T-cell (primary cell): ENCODE measurements around the gene SOCS2. TPM values are rescaled to one million over a fixed set of nuclear protein-coding genes. Genes with fewer than 3 reads are reported as not detected.

Experiments used
- ATAC-seq, 4 experiments: fragments of 200-7000 bp in 3 of 4; fragments of 150-1000 bp in 1 of 4; cut with Tn5 transposase; replicated peaks in 1 of 4; 1 replicate in 3 of 4; 2 replicates in 1 of 4; pipeline ENCODE4 v1.10.0; 2021; ENCODE audit warnings: moderate library complexity in 3 of 4, mild to moderate bottlenecking in 2 of 4, moderate number of reproducible peaks in 1 of 4
- CTCF ChIA-PET, 2 donors: fragments of 300-600 bp; sonication (Branson Sonifier 250); formaldehyde crosslinking; loops; one replicate each; lab custom pipeline; 2022; ENCODE audit warnings: antibody characterized with exemption in 2 of 2; lab: Charles Lee
- POLR2A ChIA-PET, 2 donors: fragments of 300-600 bp; sonication (Branson Sonifier 250); formaldehyde crosslinking; loops; one replicate each; lab custom pipeline; 2022; ENCODE audit warnings: antibody characterized with exemption in 2 of 2; lab: Charles Lee
- DNase-seq, 35 experiments: peaks; one replicate each; pipeline versions ENCODE4 v3.0.0 to v3.0.0-alpha.2; 2013 to 2023
- H3K27ac ChIP-seq: one replicate; pipeline ENCODE4 v1.5.1; 2013; ENCODE audit warnings: low read length
- H3K27me3 ChIP-seq, 2 experiments: replicated peaks in 1 of 2; 1 replicate in 1 of 2; 2 replicates in 1 of 2; pipeline versions ENCODE4 v1.6.1 to v1.7.0; 2013; ENCODE audit warnings: low read length in 1 of 2, mixed read lengths in 1 of 2; ENCODE audit not compliant: control insufficient read depth in 2 of 2, insufficient read depth in 2 of 2; ENCODE audit errors: extremely low read depth in 1 of 2
- H3K36me3 ChIP-seq, 2 donors: 1 replicate in 1 of 2; 2 replicates in 1 of 2; pipeline versions ENCODE4 v1.6.1 to v1.7.0; 2013; ENCODE audit warnings: low read length in 1 of 2; ENCODE audit not compliant: control insufficient read depth in 2 of 2, insufficient read depth in 1 of 2; ENCODE audit errors: extremely low read depth in 1 of 2
- H3K4me1 ChIP-seq, 2 experiments: 1 replicate in 1 of 2; 2 replicates in 1 of 2; pipeline versions ENCODE4 v1.6.1 to v1.7.0; 2013; ENCODE audit warnings: low read length in 2 of 2, mixed read lengths in 1 of 2; ENCODE audit not compliant: insufficient read depth in 2 of 2, control insufficient read depth in 1 of 2; ENCODE audit errors: extremely low read depth in 1 of 2
- H3K4me3 ChIP-seq, 2 donors: 1 replicate in 1 of 2; 2 replicates in 1 of 2; pipeline versions ENCODE4 v1.5.1 to v1.7.0; 2013; ENCODE audit warnings: mild to moderate bottlenecking in 2 of 2, low read length in 1 of 2, moderate library complexity in 1 of 2; ENCODE audit not compliant: control insufficient read depth in 1 of 2; ENCODE audit errors: extremely low read depth in 1 of 2
- H3K9me3 ChIP-seq: 2 replicates; pipeline ENCODE4 v1.7.0; 2013
- H3K27ac Mint-ChIP-seq, 2 donors: one replicate each; pipeline ENCODE4 v1.8.0; 2020 to 2021; ENCODE audit warnings: mild to moderate bottlenecking in 2 of 2, mixed read lengths in 2 of 2
- H3K27me3 Mint-ChIP-seq, 2 donors: one replicate each; pipeline ENCODE4 v1.8.0; 2021 to 2022; ENCODE audit warnings: mixed read lengths in 2 of 2
- H3K36me3 Mint-ChIP-seq: one replicate; pipeline ENCODE4 v1.8.0; 2021; ENCODE audit warnings: mixed read lengths
- H3K4me1 Mint-ChIP-seq, 3 donors: one replicate each; pipeline ENCODE4 v1.8.0; 2020 to 2022; ENCODE audit warnings: mixed read lengths in 3 of 3, mild to moderate bottlenecking in 1 of 3
- H3K4me3 Mint-ChIP-seq, 3 donors: one replicate each; pipeline ENCODE4 v1.8.0; 2020 to 2022; ENCODE audit warnings: mild to moderate bottlenecking in 3 of 3, mixed read lengths in 3 of 3, moderate library complexity in 3 of 3
- H3K9me3 Mint-ChIP-seq, 3 donors: one replicate each; pipeline ENCODE4 v1.8.0; 2020 to 2022; ENCODE audit warnings: mixed read lengths in 3 of 3
- WGBS: methylation state at CpG from one replicate; pipeline ENCODE4 v1.1.5; 2013; ENCODE audit warnings: missing lambda C conversion rate; ENCODE audit not compliant: insufficient coverage; 5-methylcytosine and 5-hydroxymethylcytosine counted together
- total RNA-seq, 35 experiments: library from RNA in 6 of 35; stranded (reverse) in 6 of 35; fragments of 120-200 nt in 1 of 35; gene quantifications; one replicate each; pipeline versions ENCODE4 v1.2.1 to v1.2.4 and lab custom pipeline; 2013 to 2026

The SOCS2 gene
- total RNA-seq, 5 donors from 2014 or later (not counting 1 experiment from before 2014, with no cell fraction given) = 20.3 to 37.6 (median 29.5) TPM

- POLR2A ChIA-PET = no interaction called here
- Mint-ChIP-seq H3K4me3 (no peak overlapping the region), H3K4me1 (no peaks in the 10 kb centered on the region), H3K36me3 (no peaks in the 10 kb centered on the region), H3K27me3 (peaks cover 10 to 15% of the 10 kb centered on the region in 2 donors), H3K9me3 (no peaks in the 10 kb centered on the region), H3K27ac (no peak overlapping the region)
- no peak for DNase-seq
- Histone ChIP-seq H3K4me1 (no peaks in the 10 kb centered on the region), H3K36me3 (no peaks in the 10 kb centered on the region), H3K4me3 (no peak overlapping the region), H3K27ac (no peak overlapping the region), H3K27me3 (peaks cover 0 to 12% of the 10 kb centered on the region in 2 experiments), H3K9me3 (no peaks in the 10 kb centered on the region)
- no peak for ATAC-seq
- no CpG with 5 or more reads among the region's 2 CpGs for WGBS
- CTCF ChIA-PET = interaction anchor here in 1 of 2 donors (0.6 kb wide), 1 partner anchor 88 kb away, joined by 14 read pairs; no protein-coding TSS in a partner anchor
Observed at GRCh38 chr12:93601591-93601990, 29.1 kb downstream of the SOCS2 start.

GRCh38 chr12:93602897-93603668 lies 30.6 kb downstream of the SOCS2 start:
- H3K4me1 ChIP-seq = no peaks in the 10 kb centered on the region
- H3K4me3 Mint-ChIP-seq = no peak overlapping the region
- no peaks in the 10 kb centered on the region for H3K36me3 ChIP-seq
- no peak overlapping the region for H3K27ac Mint-ChIP-seq
- 83% methylated on average over 1 of the region's 8 CpGs for WGBS
- DNase-seq = no peak
- H3K27me3 Mint-ChIP-seq = peaks cover 6 to 10% of the 10 kb centered on the region in 2 donors
- ChIA-PET CTCF (no interaction called here), POLR2A (no interaction called here)
- no peak overlapping the region for H3K27ac ChIP-seq
- no peaks in the 10 kb centered on the region for H3K4me1 Mint-ChIP-seq
- no peaks in the 10 kb centered on the region for H3K36me3 Mint-ChIP-seq
- peaks cover 0 to 11% of the 10 kb centered on the region in 2 experiments for H3K27me3 ChIP-seq
- no peaks in the 10 kb centered on the region for H3K9me3 Mint-ChIP-seq
- no peak for ATAC-seq
- no peaks in the 10 kb centered on the region for H3K9me3 ChIP-seq
- H3K4me3 ChIP-seq = no peak overlapping the region

DNA sequence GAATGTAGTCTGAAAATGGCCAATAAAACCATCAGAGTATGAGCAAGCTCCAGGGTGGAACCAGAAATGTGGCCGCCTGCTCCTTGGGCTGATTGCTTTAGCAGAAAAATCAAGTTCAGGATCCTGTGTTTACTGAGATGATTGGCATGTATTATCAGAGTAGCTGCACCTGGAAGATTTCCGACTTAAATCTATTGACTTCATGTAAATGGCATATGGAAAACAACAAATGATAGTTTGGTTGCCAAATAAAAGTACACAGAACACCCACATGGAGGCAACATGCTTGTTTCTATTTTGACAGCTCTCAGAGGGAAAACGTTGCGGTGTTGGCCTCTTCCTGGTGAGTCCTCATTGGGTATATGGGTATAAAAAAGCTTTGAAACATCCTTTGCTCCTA lies 31.3 kb downstream of the SOCS2 start:
- H3K36me3 ChIP-seq = no peaks in the 10 kb centered on the region
- H3K4me1 ChIP-seq = no peaks in the 10 kb centered on the region
- no peak for DNase-seq
- Mint-ChIP-seq H3K36me3 (no peaks in the 10 kb centered on the region), H3K4me3 (no peak overlapping the region), H3K27me3 (peaks cover 6 to 7% of the 10 kb centered on the region in 2 donors), H3K4me1 (no peaks in the 10 kb centered on the region), H3K27ac (no peak overlapping the region), H3K9me3 (no peaks in the 10 kb centered on the region)
- WGBS = no CpG with 5 or more reads among the region's 4 CpGs
- POLR2A ChIA-PET = no interaction called here
- H3K27me3 ChIP-seq = peaks cover 0 to 11% of the 10 kb centered on the region in 2 experiments
- no peak for ATAC-seq
- no peak overlapping the region for H3K27ac ChIP-seq
- H3K9me3 ChIP-seq = no peaks in the 10 kb centered on the region
- no peak overlapping the region for H3K4me3 ChIP-seq
- CTCF ChIA-PET = no interaction called here

DNA sequence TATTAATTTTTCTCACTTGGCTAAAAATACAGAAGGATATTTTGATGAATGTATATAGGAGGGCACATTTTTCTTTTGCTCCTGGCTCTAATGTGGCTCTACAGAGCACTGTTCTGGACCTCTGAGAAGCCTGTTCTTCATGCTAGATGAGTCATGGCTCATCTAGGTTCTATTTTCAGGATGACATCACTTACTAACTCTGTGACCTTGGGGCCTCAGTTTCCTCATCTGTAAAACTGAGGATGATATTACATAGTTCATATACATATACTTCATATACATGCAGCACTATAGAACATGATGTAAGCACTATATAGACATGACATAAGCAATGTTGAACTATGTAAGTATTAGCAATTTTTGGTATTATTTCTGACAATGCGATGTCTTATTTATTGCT lies 35.8 kb downstream of the SOCS2 start:
- no CpG with 5 or more reads among the region's 1 CpG for WGBS
- H3K4me1 Mint-ChIP-seq = peaks cover 0 to 6% (median 0%) of the 10 kb centered on the region in 3 donors

DNA sequence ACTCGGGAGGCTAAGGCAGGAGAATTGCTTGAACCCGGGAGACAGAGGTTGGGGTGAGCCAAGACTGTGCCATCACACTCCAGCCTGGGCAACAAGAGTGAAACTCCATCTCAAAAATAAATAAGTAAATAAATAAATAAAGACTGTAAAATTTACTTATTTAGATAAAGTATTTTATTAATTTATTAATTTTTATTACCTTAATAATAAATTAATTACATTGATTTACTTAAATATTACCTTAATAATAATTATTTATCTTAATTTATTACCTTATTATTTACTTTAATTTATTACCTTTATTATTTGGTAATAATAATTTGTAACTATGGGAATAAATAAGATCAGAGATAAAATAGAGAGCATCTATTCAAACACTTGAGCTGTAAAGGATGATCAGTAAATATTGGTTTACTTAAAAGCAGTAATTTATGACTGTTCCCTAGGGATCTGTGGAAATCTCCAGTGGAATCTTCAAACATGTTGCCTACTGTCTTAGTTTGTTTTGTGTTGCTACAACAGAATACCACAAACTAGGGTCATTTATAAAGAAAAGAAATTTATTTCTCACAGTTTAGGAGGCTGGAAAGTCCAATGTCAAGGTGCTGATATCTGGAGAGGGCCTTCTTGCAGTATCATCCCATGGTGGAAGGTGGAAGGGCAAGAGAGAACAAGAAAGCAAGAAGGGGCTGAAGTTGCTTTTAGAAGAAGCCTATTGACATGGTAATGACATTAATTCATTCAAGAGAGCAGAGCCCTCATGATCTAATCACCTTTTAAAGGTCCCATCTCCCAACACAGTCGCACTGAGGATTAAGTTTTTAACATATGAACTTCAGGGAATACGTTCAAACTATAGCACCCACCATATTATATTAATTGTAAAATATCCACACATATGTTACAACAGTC lies 37.1 kb downstream of the SOCS2 start:
- CTCF ChIA-PET = no interaction called here

More for the DNA sequence above, 35.8 kb downstream of the SOCS2 start:
- CTCF ChIA-PET = no interaction called here
- H3K4me1 ChIP-seq = no peaks in the 10 kb centered on the region
- no peaks in the 10 kb centered on the region for H3K36me3 ChIP-seq
- no peaks in the 10 kb centered on the region for H3K9me3 ChIP-seq
- POLR2A ChIA-PET = no interaction called here
- peaks cover 12 to 15% of the 10 kb centered on the region in 2 donors for H3K27me3 Mint-ChIP-seq
- DNase-seq (no peak), ATAC-seq (no peak)
- H3K4me3 Mint-ChIP-seq = no peak overlapping the region
- no peaks in the 10 kb centered on the region for H3K27me3 ChIP-seq
- no peak overlapping the region for H3K27ac ChIP-seq
- H3K4me3 ChIP-seq = no peak overlapping the region
- H3K27ac Mint-ChIP-seq = no peak overlapping the region
- H3K36me3 Mint-ChIP-seq = no peaks in the 10 kb centered on the region
- no peaks in the 10 kb centered on the region for H3K9me3 Mint-ChIP-seq

GRCh38 chr12:93612776-93613175 lies 40.3 kb downstream of the SOCS2 start:
- CTCF ChIA-PET = no interaction called here
- H3K27ac Mint-ChIP-seq = no peak overlapping the region
- Histone ChIP-seq H3K4me1 (no peaks in the 10 kb centered on the region), H3K9me3 (no peaks in the 10 kb centered on the region), H3K27ac (no peak overlapping the region), H3K27me3 (peaks cover 0 to 2% of the 10 kb centered on the region in 2 experiments), H3K36me3 (no peaks in the 10 kb centered on the region), H3K4me3 (no peak overlapping the region)
- H3K27me3 Mint-ChIP-seq = peaks cover 6 to 11% of the 10 kb centered on the region in 2 donors
- H3K4me1 Mint-ChIP-seq = peaks cover 0 to 6% (median 0%) of the 10 kb centered on the region in 3 donors
- H3K9me3 Mint-ChIP-seq = no peaks in the 10 kb centered on the region
- H3K36me3 Mint-ChIP-seq = no peaks in the 10 kb centered on the region
- ATAC-seq (no peak), DNase-seq (no peak)
- WGBS = 48% methylated on average over 2 of the region's 4 CpGs
- POLR2A ChIA-PET = no interaction called here
- H3K4me3 Mint-ChIP-seq = no peak overlapping the region

More for the DNA sequence above, 37.1 kb downstream of the SOCS2 start:
- Mint-ChIP-seq H3K27ac (no peak overlapping the region), H3K9me3 (no peaks in the 10 kb centered on the region), H3K4me3 (no peak overlapping the region), H3K27me3 (peaks cover 9 to 15% of the 10 kb centered on the region in 2 donors), H3K4me1 (peaks cover 0 to 6% (median 0%) of the 10 kb centered on the region in 3 donors), H3K36me3 (no peaks in the 10 kb centered on the region)
- no peaks in the 10 kb centered on the region for H3K36me3 ChIP-seq
- no peaks in the 10 kb centered on the region for H3K27me3 ChIP-seq
- H3K4me3 ChIP-seq = no peak overlapping the region
- WGBS = no CpG with 5 or more reads among the region's 4 CpGs
- ATAC-seq (no peak), DNase-seq (no peak)
- H3K4me1 ChIP-seq = no peaks in the 10 kb centered on the region
- no peaks in the 10 kb centered on the region for H3K9me3 ChIP-seq
- H3K27ac ChIP-seq = no peak overlapping the region
- POLR2A ChIA-PET = no interaction called here
